GM03348 (cell line): ENCODE data around the gene APOO.
"Not testable (repeated sequence)": the region's sequence is repeated elsewhere in the genome, so short reads cannot be mapped to it uniquely, and the experiment has no call there.

Experiments
- DNase-seq: peaks from one replicate; pipeline ENCODE4 v3.0.0; 2012; ENCODE audit warnings: low spot score

APOO gene

GRCh38 chrX:23859238-23859637 lies 48.5 kb downstream of the APOO start:
- DNase-seq = not testable (repeated sequence)

GRCh38 chrX:23857935-23858334 lies 49.8 kb downstream of the APOO start:
- DNase-seq = no peak

- no peak for DNase-seq
Measured at GRCh38 chrX:23857363-23857762, 50.4 kb downstream of the APOO start.

GRCh38 chrX:23855569-23855968 lies 52.2 kb downstream of the APOO start:
- DNase-seq = no peak

- no peak for DNase-seq
Measured at GRCh38 chrX:23854945-23855344, 52.8 kb downstream of the APOO start.

- no peak for DNase-seq
Measured at GRCh38 chrX:23854122-23854521, 53.6 kb downstream of the APOO start.

- no peak for DNase-seq
Measured at GRCh38 chrX:23851544-23851943, 56.2 kb downstream of the APOO start.

- no peak for DNase-seq
Measured at GRCh38 chrX:23849241-23849640, 58.5 kb downstream of the APOO start.

- DNase-seq = no peak
Measured at GRCh38 chrX:23845351-23845817, 62.4 kb downstream of the APOO start.

GRCh38 chrX:23844502-23845138 lies 63.1 kb downstream of the APOO start:
- no peak for DNase-seq

GRCh38 chrX:23841847-23842522 lies 65.8 kb downstream of the APOO start:
- DNase-seq = no peak

- no peak for DNase-seq
Measured at GRCh38 chrX:23840674-23841073, 67.1 kb downstream of the APOO start.

GRCh38 chrX:23838953-23839352 lies 68.8 kb downstream of the APOO start:
- no peak for DNase-seq

GRCh38 chrX:23832721-23833120 lies 75.0 kb downstream of the APOO start:
- DNase-seq = no peak

- DNase-seq = no peak
Measured at GRCh38 chrX:23828881-23829280, 78.9 kb downstream of the APOO start.

GRCh38 chrX:23826653-23827052 lies 81.1 kb downstream of the APOO start:
- no peak for DNase-seq

- no peak for DNase-seq
Measured at GRCh38 chrX:23826216-23826615, 81.5 kb downstream of the APOO start.

GRCh38 chrX:23825675-23826074 lies 82.1 kb downstream of the APOO start:
- DNase-seq = no peak

GRCh38 chrX:23822841-23823240 lies 84.9 kb downstream of the APOO start:
- no peak for DNase-seq

- DNase-seq = no peak
Measured at GRCh38 chrX:23822397-23822796, 85.3 kb downstream of the APOO start.

- no peak for DNase-seq
Measured at GRCh38 chrX:23821847-23822246, 85.9 kb downstream of the APOO start.

- DNase-seq = no peak
Measured at GRCh38 chrX:23820235-23820782, 87.4 kb downstream of the APOO start.

GRCh38 chrX:23819385-23820234 lies 88.1 kb downstream of the APOO start:
- DNase-seq = peak; percentile 6
